Stimulated activated CD8-positive, alpha-beta memory T cell treated with anti-CD3 and anti-CD28 coated beads, Interleukin-12 subunit alpha, Interleukin-12 subunit beta, amount 100 ng/mL, for 24 hours (primary cell): ENCODE data around the gene ATXN7L1.

Experiments used
- DNase-seq: peaks from one replicate; pipeline ENCODE4 v3.0.0-alpha.2; 2020; ENCODE audit errors: extremely low read depth

The ATXN7L1 gene

DNA sequence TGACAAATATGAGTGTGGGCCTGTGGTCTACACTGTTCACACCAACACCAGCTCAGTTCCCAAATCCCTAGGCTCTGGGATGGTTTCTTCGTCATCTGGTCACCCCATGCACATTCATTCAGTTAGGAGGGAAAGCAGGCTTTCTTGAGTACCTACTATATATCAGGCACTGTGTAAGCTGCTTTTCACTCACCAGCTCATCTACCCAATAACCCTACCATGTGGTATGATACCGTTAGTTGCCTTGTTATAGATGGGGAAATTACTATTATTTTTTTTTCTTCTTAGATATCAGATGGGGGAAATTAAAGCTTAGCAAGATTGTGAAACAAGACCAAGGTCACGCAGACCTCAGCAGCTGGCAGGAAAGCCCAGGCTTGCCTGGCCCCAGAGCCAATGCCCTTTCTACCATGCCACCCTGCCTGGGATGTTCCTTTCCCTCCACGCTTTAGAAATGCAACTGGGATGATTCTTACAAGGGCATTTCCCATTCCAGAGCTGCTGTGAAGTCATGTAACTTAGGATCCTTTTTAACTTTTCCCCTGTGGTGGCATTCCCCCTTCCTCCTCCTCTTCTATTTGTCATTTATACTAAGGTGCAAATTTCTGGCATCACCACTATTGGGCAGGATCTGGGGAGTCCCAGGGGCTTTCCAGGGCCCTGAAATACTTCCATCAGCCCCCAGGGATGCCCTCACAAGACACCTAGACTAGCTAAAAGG, 202.0 kb downstream of the ATXN7L1 start:
- no peak for DNase-seq

- no peak for DNase-seq
These were observed 202.9 kb downstream of the ATXN7L1 start for GRCh38 chr7:105673367-105674084.

DNA sequence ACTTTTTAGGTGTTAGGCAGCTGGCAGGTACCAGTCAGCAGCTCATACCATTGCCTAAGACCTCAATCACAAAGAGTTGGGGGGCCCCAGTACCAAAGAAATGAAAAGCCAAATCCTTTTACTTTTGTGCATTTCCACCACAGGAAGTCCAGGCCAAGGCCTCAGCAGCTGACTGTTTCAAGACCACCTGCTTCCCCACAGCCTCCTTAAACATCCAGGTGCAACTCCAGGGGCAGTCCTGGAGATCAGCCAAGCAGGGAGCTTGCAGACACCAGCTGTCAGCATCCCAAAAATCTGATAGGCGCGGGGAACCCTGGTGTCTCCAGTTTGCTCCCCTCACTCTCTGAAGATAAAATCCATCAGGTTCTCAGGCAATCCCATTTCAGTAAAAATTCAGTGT, 203.6 kb downstream of the ATXN7L1 start:
- DNase-seq, result no peak

DNA sequence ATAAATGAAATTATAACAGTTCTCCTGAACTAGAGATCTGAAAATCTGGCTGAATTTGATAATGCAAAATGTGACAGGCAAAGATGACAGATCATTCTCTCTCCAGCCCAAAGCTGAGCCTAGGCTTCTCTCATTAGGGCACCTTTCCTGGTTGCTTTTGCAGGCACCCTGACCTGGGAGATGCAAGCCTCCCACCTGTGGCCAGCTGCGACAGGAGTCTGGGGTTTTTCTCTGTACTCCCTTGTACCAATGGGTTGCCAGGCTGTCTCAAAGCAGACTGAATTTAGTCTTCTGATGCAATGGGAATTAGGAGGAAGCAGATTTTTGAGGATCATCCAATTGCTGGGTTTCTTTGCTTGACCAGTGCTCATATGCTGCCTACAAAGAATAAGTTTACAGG, 210.1 kb downstream of the ATXN7L1 start:
- no peak for DNase-seq

DNA sequence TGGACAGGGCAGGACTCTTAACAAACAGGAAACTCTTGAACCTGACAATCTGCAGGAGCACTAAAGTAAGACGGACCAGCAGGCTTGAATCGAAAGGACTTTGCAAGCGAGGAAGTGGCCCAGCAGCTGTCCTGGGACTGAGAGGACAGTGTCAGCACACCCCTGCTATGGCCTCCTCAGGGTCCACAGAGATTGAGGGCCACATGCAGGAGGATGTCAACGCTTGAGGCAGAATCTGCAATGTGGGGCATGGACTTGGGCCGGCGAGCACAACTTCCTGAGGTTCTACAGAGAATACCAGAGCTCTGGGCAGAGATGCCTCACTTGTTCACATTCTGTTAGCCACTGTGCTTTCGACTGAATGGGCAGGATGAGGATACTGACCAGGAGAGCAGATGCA, 210.7 kb downstream of the ATXN7L1 start:
- no peak for DNase-seq

DNA sequence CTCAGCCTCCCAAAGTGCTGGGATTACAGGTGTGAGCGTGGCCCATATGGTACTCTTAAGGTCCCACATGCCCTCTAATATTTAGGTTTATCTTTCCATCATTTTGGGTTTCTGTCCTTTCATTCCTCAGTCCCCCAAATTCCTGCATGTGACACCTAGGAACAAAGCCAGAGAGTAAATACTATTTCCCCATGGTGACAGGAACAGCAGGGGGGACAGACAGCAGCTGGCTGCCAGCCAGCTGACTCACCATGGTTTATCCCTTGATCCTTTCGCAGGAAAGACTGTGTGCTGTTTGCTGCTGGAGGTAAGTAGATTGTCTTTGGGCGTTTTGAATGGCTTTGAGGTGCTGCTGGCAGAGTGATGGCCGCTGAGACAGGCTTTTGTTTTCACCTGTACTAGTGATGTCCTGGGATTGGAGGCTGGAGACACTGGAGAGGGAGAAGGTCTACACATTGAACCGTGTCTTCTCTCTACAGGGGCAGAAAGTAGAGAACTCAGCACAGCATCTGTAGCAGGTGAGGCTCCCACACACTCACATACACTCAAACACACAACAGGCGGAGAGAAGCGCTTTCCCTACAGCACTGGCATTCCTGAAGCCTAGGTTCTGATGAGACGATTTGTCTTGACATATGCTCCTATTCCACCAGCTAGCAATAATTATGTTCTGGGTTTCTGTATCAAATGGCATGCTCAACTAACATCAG, 211.4 kb downstream of the ATXN7L1 start:
- no peak for DNase-seq

- no peak for DNase-seq
These were observed 213.4 kb downstream of the ATXN7L1 start for GRCh38 chr7:105662998-105663397.

DNA sequence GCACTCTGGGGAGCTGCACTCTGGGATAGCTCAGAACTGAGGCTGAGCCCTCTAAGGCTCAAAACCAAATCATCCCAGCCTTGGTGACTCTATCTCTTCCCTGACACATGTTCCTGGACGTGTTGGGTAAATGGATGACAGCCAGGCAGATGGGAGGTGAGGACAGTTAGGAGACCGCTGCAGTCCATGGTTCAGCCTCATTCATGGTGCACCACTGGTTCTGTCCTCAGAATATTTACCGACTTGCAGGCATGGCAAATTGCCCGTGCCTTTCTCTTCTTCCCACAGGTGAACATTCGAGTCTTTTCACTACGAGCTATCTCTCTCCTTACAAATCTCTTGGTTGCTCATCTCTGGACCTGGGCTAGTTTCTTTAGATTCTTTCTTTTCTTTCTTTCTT, 214.8 kb downstream of the ATXN7L1 start:
- DNase-seq, result no peak

DNA sequence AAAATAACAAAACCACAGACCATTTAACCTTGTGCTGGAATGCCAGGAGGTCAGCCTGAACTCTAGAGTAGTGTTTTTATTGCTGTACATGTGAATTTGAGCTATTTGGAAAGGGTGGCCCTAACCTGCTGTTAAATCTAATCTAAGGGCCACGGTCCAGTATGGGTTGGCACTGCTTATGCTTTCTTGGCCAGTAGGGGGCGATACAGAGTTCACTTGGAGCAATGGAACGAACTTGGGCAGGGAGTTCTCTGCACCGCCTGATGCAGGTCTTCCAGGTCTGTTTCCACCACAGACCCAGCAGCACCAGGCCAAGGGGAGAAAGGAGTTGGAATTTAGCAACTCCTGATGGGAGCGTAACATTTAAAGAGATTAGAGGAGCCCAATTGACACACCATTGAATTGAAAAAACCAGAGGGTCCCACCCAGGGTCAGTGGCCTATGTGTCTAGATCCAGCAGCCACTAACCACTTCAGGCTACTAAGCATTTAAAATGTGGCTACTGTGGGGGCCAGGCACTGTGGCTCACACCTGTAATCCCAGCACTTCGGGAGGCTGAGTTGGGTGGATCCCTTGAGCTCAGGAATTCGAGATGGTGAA, 219.4 kb downstream of the ATXN7L1 start:
- DNase-seq, result peak; percentile 26

GRCh38 chr7:105655500-105656380, 220.7 kb downstream of the ATXN7L1 start:
- no peak for DNase-seq

GRCh38 chr7:105655067-105655466, 221.3 kb downstream of the ATXN7L1 start:
- no peak for DNase-seq

DNA sequence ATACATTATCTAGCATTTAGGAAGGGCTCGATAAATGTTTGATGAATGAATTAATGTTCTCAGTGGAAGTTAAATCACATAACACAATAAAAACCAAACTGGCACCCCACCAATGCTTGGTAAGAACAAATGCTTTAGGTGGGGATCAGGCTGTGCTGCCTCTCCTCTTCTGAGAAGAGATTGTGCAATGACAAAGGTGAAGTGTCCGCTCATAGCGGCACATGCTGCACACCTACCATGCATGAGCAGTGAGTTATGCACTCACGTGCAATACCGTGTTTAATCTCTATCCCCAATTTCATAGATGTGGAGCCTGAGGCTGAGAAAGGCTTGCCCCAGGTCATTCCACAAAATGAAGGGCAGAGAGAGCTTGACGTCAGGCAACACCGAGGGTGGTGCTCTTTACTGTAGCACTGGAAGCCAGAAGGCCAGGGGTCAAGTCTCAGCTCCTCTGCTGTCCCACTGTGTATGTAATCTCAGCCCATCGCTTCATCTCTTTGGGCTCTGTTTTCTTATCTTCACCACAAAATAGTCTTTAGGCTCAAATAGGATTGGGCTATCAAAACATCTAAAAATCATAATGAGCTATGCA, 222.2 kb downstream of the ATXN7L1 start:
- no peak for DNase-seq

DNA sequence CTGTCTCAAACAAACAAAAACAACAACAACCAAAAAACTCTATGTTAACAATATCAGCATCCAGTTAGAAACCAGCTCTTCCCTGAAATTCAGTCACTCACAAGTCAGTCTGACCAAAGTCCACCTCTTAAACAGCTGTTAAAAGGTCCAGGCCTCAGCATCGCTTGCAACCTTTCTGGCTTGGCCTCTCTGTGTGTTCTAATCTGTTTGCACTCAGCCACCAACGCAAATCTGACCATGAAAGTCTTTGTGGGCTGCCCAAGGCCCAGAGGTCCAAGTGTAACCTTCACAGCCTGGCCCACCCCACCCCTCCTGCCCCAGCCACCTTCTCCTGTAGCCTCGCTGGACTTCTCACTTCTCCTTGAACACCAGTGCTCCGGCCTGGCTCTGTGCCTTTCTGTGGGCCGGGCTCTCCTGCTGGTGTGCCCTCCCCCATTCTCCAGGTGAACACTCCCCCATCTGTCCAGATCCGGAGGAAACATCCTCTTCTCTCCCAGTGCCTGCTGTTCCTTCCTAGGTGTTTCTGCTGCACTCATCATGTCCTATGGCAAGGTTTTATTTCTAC, 222.9 kb downstream of the ATXN7L1 start:
- no peak for DNase-seq

GRCh38 chr7:105652359-105652993, 223.9 kb downstream of the ATXN7L1 start:
- no peak for DNase-seq

DNA sequence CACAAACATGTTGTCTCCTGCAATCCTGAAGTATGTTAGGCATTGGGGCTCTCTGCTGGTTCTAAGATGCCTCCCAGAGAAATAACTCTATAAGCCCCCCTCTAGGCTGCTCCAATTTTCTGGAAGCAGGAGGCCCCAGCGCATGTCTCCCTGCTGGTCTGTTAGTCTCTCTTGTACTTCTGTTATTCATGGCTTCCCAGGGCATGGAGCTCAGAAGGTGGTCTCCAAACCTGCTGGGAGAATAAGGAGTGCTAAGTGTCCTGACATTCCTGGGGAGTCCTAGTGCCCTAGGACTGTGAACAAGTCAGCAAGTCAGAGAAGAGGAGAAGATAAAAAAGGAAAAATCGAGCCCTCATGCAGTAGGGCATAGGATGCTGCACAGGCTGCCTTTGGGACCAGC, 224.6 kb downstream of the ATXN7L1 start:
- no peak for DNase-seq

GRCh38 chr7:105650382-105650970, 225.9 kb downstream of the ATXN7L1 start:
- no peak for DNase-seq

GRCh38 chr7:105649727-105650381, 226.5 kb downstream of the ATXN7L1 start:
- DNase-seq, result no peak

DNA sequence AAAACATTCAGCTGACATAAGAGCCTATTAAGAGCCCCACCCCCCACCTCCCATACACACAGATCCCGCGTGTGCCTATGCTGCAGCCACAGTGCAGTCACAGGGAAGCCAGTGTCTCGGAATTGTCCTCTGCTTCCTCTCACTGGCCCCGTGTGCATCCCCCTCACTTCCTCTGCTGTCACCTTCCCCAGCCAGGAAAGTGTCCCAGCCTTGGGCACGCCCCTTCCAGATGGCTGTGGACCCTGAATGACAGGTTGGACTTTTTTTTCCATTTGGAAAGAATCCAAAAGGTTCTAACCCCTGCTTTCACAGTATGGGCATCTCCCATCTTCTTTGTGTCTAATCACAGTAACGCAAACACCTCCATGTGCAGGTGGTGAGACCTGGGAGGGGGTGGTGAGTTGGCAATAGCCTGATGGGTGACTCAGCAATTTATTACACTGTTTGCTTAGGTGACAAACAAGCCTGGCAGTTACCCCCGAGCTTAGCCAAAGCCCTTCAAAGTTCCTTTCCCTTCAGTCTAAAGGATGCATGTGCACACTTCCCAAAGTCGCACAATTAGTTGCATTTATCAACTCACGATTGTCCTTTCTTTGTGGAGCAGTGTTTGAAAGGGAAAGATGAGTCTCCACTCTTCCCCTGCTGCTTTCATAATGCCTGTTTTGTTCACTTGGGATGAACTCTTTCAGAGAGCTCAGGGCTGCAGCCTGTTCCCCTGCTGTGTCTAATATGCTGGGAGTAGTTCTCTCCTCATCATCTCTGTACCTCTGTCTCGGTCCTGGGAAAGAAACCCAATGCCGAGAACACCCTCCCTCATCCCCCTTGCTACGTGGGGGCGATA, 227.6 kb downstream of the ATXN7L1 start:
- no peak for DNase-seq
